PC-3 (cell line): Measurements from ENCODE around the gene LTBP1. TPM values are rescaled to one million over a fixed set of nuclear protein-coding genes. Genes with fewer than 3 reads are reported as not detected.

Experiments used
- ATAC-seq: fragments of 200-7000 bp; cut with Tn5 transposase; 2 replicates; pipeline ENCODE4 v1.9.1; 2020; ENCODE audit warnings: mild to moderate bottlenecking, moderate library complexity
- BruUV-seq: library from RNA; stranded (reverse); fragments of 400-500 nt; replicated peaks from 2 replicates; lab custom pipeline; 2021; lab: Mats Ljungman, UMichigan
- CTCF ChIA-PET: fragments of 300-600 bp; sonication (Branson Sonifier 250); formaldehyde crosslinking; loops from one replicate; lab custom pipeline; 2022; ENCODE audit warnings: antibody characterized with exemption; lab: Charles Lee
- POLR2A ChIA-PET: fragments of 300-600 bp; sonication (Branson Sonifier 250); formaldehyde crosslinking; loops from one replicate; lab custom pipeline; 2022; ENCODE audit warnings: antibody characterized with exemption; ENCODE audit not compliant: unreplicated experiment; lab: Charles Lee
- DNase-seq: peaks from one replicate; pipeline ENCODE4 v3.0.0-alpha.2; 2015
- H2AFZ ChIP-seq: fragments of 300-600 bp; sonication (generic); 2 replicates; pipeline ENCODE4 v1.6.0; 2016; ENCODE audit warnings: antibody characterized with exemption, low read length
- H3F3A ChIP-seq: fragments of 300-600 bp; sonication (generic); one replicate; pipeline ENCODE4 v1.6.0; 2017; ENCODE audit warnings: antibody characterized with exemption, low read length, control low read depth, mild to moderate bottlenecking; ENCODE audit not compliant: unreplicated experiment
- H3K27ac ChIP-seq: fragments of 300-600 bp; sonication (generic); 2 replicates; pipeline ENCODE4 v1.5.1; 2016; ENCODE audit warnings: mild to moderate bottlenecking, low read length
- H3K27me3 ChIP-seq: fragments of 300-600 bp; sonication (generic); 2 replicates; pipeline ENCODE4 v1.6.1; 2016; ENCODE audit warnings: low read length, mixed read lengths
- H3K36me3 ChIP-seq: fragments of 300-600 bp; sonication (generic); 2 replicates; pipeline ENCODE4 v1.6.1; 2016; ENCODE audit warnings: low read depth, mixed run types, low read length, mixed read lengths
- H3K4me1 ChIP-seq: fragments of 300-600 bp; sonication (generic); 2 replicates; pipeline ENCODE4 v1.5.1; 2016; ENCODE audit warnings: low read length; ENCODE audit not compliant: insufficient read depth
- H3K4me2 ChIP-seq: fragments of 300-600 bp; sonication (generic); 2 replicates; pipeline ENCODE4 v1.6.0; 2016; ENCODE audit warnings: low read length
- H3K4me3 ChIP-seq: fragments of 300-600 bp; sonication (generic); 2 replicates; pipeline ENCODE4 v1.5.1; 2016; ENCODE audit warnings: mild to moderate bottlenecking, low read length, mixed read lengths
- H3K79me2 ChIP-seq: fragments of 300-600 bp; sonication (generic); 2 replicates; pipeline ENCODE4 v1.6.1; 2017; ENCODE audit warnings: low read length, mixed read lengths
- H3K9ac ChIP-seq: fragments of 300-600 bp; sonication (generic); 2 replicates; pipeline ENCODE4 v1.6.0; 2016; ENCODE audit warnings: mild to moderate bottlenecking, low read length
- H3K9me2 ChIP-seq: fragments of 300-600 bp; sonication (generic); replicated peaks from 2 replicates; pipeline ENCODE4 v1.6.1; 2016; ENCODE audit warnings: mixed run types, low read length, mixed read lengths
- H3K9me3 ChIP-seq: fragments of 300-600 bp; sonication (generic); 2 replicates; pipeline ENCODE4 v1.6.1; 2016; ENCODE audit warnings: low read length, mixed read lengths
- H4K20me1 ChIP-seq: fragments of 300-600 bp; sonication (generic); 2 replicates; pipeline ENCODE4 v1.6.1; 2016; ENCODE audit warnings: low read length, mixed read lengths
- CTCF ChIP-seq: fragments of 300-600 bp; sonication (generic); conservative IDR thresholded peaks from 2 replicates; pipeline ENCODE4 v1.5.1; 2017; ENCODE audit warnings: antibody characterized with exemption, low read depth, mild to moderate bottlenecking, low read length
- EZH2 ChIP-seq: fragments of 300-600 bp; sonication (generic); IDR thresholded peaks from one replicate; pipeline ENCODE4 v1.6.1; 2017; ENCODE audit warnings: antibody characterized with exemption, mild to moderate bottlenecking, low read length; ENCODE audit not compliant: unreplicated experiment
- EZH2phosphoT487 ChIP-seq: fragments of 300-600 bp; sonication (generic); IDR thresholded peaks from 2 replicates; pipeline ENCODE4 v1.6.1; 2018; ENCODE audit warnings: mild to moderate bottlenecking, antibody characterized with exemption, low read length, borderline replicate concordance
- intact Hi-C: fragments of 100-400 bp; cut with micrococcal nuclease; formaldehyde crosslinking; loops from 2 replicates; pipeline ENCODE4 v1.9.0; 2023
- total RNA-seq: library from RNA; depleted of rRNA; stranded (reverse); fragments of >200 nt; gene quantifications from 2 replicates; pipeline ENCODE4 v1.2.3, GENCODE V29; 2014

Gene LTBP1
- total RNA-seq, 1 experiment from 2014 or later = 45.9 TPM

DNA sequence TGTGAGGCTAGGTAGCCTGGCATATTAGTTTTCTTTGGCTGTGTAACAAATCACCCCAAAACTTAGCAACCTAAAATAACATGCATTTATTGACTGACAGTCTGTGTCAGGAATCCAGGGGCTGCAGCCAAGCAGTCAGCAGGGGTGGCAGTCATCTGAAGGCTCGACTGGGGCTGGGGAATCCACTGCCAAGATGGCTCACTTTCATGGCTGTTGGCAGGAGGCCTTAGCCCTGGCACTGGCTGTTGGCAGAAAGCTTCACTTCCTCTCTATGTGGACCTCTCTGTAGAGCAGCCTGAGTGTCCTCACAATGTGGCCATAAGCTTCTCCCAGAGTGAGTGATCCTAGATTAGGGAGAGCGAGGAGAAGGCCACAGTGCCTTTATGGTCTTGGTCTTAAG, 78.0 kb downstream of the LTBP1 start:
- H3K79me2 ChIP-seq = no peaks in the 10 kb centered on the region
- peaks cover 35% of the 10 kb centered on the region for H3K4me1 ChIP-seq
- ChIA-PET CTCF (no interaction called here), POLR2A (no interaction called here)
- no peaks in the 10 kb centered on the region for H3K9me3 ChIP-seq
- no peaks in the 10 kb centered on the region for H4K20me1 ChIP-seq
- H3K27ac ChIP-seq = no peak overlapping the region
- no peak for DNase-seq
- intact Hi-C loops = no loop called here
- no peak overlapping the region for H3K9ac ChIP-seq
- no peaks in the 10 kb centered on the region for H3K27me3 ChIP-seq
- H3K36me3 ChIP-seq = no peaks in the 10 kb centered on the region
- H3K4me3 ChIP-seq = no peak overlapping the region
- TF ChIP-seq CTCF (no peak), EZH2 (no peak), EZH2phosphoT487 (no peak)
- no TSS peak for BruUV-seq
- no peak for ATAC-seq
- no peak overlapping the region for H3K4me2 ChIP-seq
- H3F3A ChIP-seq = peaks cover 15% of the 10 kb centered on the region
- no peak overlapping the region for H2AFZ ChIP-seq
- no peaks in the 10 kb centered on the region for H3K9me2 ChIP-seq

GRCh38 chr2:33029459-33029858, 82.7 kb downstream of the LTBP1 start:
- H3K4me2 ChIP-seq = no peak overlapping the region
- peaks cover under 1% of the 10 kb centered on the region; the same call in 1 of the 2 replicates for H3K4me1 ChIP-seq
- H3K9me3 ChIP-seq = no peaks in the 10 kb centered on the region
- no peaks in the 10 kb centered on the region for H3F3A ChIP-seq
- POLR2A ChIA-PET = no interaction called here
- TF ChIP-seq CTCF = no peak
- no peaks in the 10 kb centered on the region for H4K20me1 ChIP-seq
- intact Hi-C loops = no loop called here
- no peaks in the 10 kb centered on the region for H3K79me2 ChIP-seq
- no peak overlapping the region for H3K4me3 ChIP-seq
- no peak overlapping the region for H2AFZ ChIP-seq
- no peaks in the 10 kb centered on the region for H3K9me2 ChIP-seq
- H3K27me3 ChIP-seq = no peaks in the 10 kb centered on the region
- ATAC-seq = no peak
- no peak overlapping the region for H3K9ac ChIP-seq
- DNase-seq = no peak
- no peak overlapping the region for H3K27ac ChIP-seq
- no peaks in the 10 kb centered on the region for H3K36me3 ChIP-seq
- no TSS peak for BruUV-seq
- CTCF ChIA-PET = no interaction called here

GRCh38 chr2:33029926-33030325, 83.2 kb downstream of the LTBP1 start:
- H3K4me3 ChIP-seq = no peak overlapping the region
- intact Hi-C loops = no loop called here
- no peaks in the 10 kb centered on the region for H3K36me3 ChIP-seq
- H3F3A ChIP-seq = no peaks in the 10 kb centered on the region
- CTCF ChIA-PET = no interaction called here
- H3K79me2 ChIP-seq = no peaks in the 10 kb centered on the region
- no peak overlapping the region for H3K27ac ChIP-seq
- H3K27me3 ChIP-seq = no peaks in the 10 kb centered on the region
- no peak overlapping the region for H3K9ac ChIP-seq
- ATAC-seq = no peak
- no TSS peak for BruUV-seq
- no peaks in the 10 kb centered on the region for H3K9me3 ChIP-seq
- 0 out of 2 replicates have a peak, but pooled peaks cover 2% of the 10 kb centered on the region for H3K4me1 ChIP-seq
- no peak overlapping the region for H2AFZ ChIP-seq
- no peak overlapping the region for H3K4me2 ChIP-seq
- POLR2A ChIA-PET = no interaction called here
- TF ChIP-seq EZH2phosphoT487 (no peak), EZH2 (no peak), CTCF (no peak)
- no peaks in the 10 kb centered on the region for H3K9me2 ChIP-seq
- H4K20me1 ChIP-seq = no peaks in the 10 kb centered on the region
- DNase-seq = no peak
